Esophagus squamous epithelium (tissue), 4 donors: Measurements from ENCODE around the gene CD1C.

Source experiments
- POLR2A ChIP-seq, 4 donors: fragments of 450-650 bp; IDR thresholded peaks; one replicate each; pipeline ENCODE4 v1.6.1; 2017; ENCODE audit warnings: antibody characterized with exemption in 4 of 4, mild to moderate bottlenecking in 4 of 4, moderate library complexity in 3 of 4
- TF ChIP-seq, protein P1 (sequence below), 6 experiments: fragments of 450-650 bp in 4 of 6; fragments of 200-600 bp in 2 of 6; sonication (generic) in 2 of 6; IDR thresholded peaks; one replicate each; pipeline ENCODE4 v1.5.1; 2016 to 2019; ENCODE audit warnings: antibody characterized with exemption in 6 of 6, mild to moderate bottlenecking in 4 of 6, moderate library complexity in 4 of 6

DNA sequence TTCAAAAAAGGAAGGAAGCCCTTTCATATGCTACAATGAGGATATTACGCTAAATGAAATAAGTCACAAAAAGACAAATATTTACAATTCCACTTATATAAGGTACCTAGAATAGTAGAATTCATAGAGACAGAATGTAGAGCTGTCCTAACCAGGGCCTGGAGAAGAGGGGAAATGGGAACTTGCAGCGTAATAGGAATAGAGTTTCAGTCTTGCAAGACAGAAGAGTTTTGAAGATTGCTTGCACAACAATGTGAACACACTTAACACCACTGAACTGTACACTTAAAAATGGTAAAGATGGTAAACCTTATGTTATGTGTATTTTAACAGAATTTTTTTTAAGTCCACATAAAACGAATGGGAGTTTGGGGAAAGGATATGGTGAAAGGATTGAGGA, 38.7 kb downstream of the CD1C start:
- no peak for TF ChIP-seq POLR2A (IDR thresholded peaks at IDR 0.05)
- TF ChIP-seq, protein P1, sequence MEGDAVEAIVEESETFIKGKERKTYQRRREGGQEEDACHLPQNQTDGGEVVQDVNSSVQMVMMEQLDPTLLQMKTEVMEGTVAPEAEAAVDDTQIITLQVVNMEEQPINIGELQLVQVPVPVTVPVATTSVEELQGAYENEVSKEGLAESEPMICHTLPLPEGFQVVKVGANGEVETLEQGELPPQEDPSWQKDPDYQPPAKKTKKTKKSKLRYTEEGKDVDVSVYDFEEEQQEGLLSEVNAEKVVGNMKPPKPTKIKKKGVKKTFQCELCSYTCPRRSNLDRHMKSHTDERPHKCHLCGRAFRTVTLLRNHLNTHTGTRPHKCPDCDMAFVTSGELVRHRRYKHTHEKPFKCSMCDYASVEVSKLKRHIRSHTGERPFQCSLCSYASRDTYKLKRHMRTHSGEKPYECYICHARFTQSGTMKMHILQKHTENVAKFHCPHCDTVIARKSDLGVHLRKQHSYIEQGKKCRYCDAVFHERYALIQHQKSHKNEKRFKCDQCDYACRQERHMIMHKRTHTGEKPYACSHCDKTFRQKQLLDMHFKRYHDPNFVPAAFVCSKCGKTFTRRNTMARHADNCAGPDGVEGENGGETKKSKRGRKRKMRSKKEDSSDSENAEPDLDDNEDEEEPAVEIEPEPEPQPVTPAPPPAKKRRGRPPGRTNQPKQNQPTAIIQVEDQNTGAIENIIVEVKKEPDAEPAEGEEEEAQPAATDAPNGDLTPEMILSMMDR (IDR thresholded peaks at IDR 0.05), result no peak
